WTC11 (cell line): ENCODE measurements around the gene BASP1. TPM values are rescaled to one million over a fixed set of nuclear protein-coding genes. Genes with fewer than 3 reads are reported as not detected.
A peak's percentile ranks its signal among the peaks of the same experiment; 100 is the strongest.

Experiments used
- ATAC-seq: fragments of 200-7000 bp; cut with Tn5 transposase; 2 replicates; pipeline ENCODE4 v1.10.0; 2021; ENCODE audit warnings: mild to moderate bottlenecking, moderate library complexity
- CTCF ChIA-PET: fragments of 300-600 bp; sonication (Branson Sonifier 250); formaldehyde crosslinking; loops from one replicate; lab custom pipeline; 2021; ENCODE audit warnings: antibody characterized with exemption; lab: Charles Lee
- POLR2A ChIA-PET: fragments of 350-600 bp; sonication (Branson Sonifier 250); formaldehyde crosslinking; loops from one replicate; lab custom pipeline; 2021; ENCODE audit warnings: antibody characterized with exemption; lab: Charles Lee
- DNase-seq: peaks from one replicate; pipeline ENCODE4 v3.0.0; 2021; ENCODE audit warnings: low spot score
- H3K27ac Mint-ChIP-seq: 2 replicates; pipeline ENCODE4 v1.8.0; 2021; ENCODE audit warnings: mixed read lengths
- H3K27me3 Mint-ChIP-seq: 2 replicates; pipeline ENCODE4 v1.8.0; 2021; ENCODE audit warnings: low read depth, mild to moderate bottlenecking, moderate library complexity, mixed read lengths
- H3K36me3 Mint-ChIP-seq: 2 replicates; pipeline ENCODE4 v1.8.0; 2021; ENCODE audit warnings: mixed read lengths
- H3K4me1 Mint-ChIP-seq: 2 replicates; pipeline ENCODE4 v1.8.0; 2022; ENCODE audit warnings: mixed read lengths
- H3K4me3 Mint-ChIP-seq: 2 replicates; pipeline ENCODE4 v1.8.0; 2021; ENCODE audit warnings: mild to moderate bottlenecking, moderate library complexity, mixed read lengths
- H3K9me3 Mint-ChIP-seq: 2 replicates; pipeline ENCODE4 v1.8.0; 2021; ENCODE audit warnings: mixed read lengths
- ARID4B ChIP-seq: sonication (generic); formaldehyde crosslinking; IDR thresholded peaks from 2 replicates; pipeline ENCODE4 v1.8.0; 2023; ENCODE audit warnings: missing genetic modification reagents, mild to moderate bottlenecking, borderline replicate concordance
- ATF6 ChIP-seq: sonication (generic); formaldehyde crosslinking; IDR thresholded peaks from 2 replicates; pipeline ENCODE4 v1.8.1; 2023; ENCODE audit warnings: mild to moderate bottlenecking, missing genetic modification reagents
- IRF1 ChIP-seq: sonication (generic); formaldehyde crosslinking; IDR thresholded peaks from 2 replicates; pipeline ENCODE4 v1.8.0; 2023; ENCODE audit warnings: missing genetic modification reagents
- JUN ChIP-seq: sonication (generic); formaldehyde crosslinking; IDR thresholded peaks from 2 replicates; pipeline ENCODE4 v1.8.0; 2023; ENCODE audit warnings: mild to moderate bottlenecking, missing genetic modification reagents
- SMAD4 ChIP-seq: sonication (generic); formaldehyde crosslinking; IDR thresholded peaks from 2 replicates; pipeline ENCODE4 v1.8.0; 2022; ENCODE audit warnings: mild to moderate bottlenecking, missing genetic modification reagents
- TP53 ChIP-seq: sonication (generic); formaldehyde crosslinking; IDR thresholded peaks from 2 replicates; pipeline ENCODE4 v1.8.1; 2023; ENCODE audit warnings: mild to moderate bottlenecking, missing genetic modification reagents
- ZMAT4 ChIP-seq: fragments of 250-450 bp; sonication (Bioruptor Pico); IDR thresholded peaks from 2 replicates; pipeline ENCODE4 v1.9.0; 2021; ENCODE audit warnings: mild to moderate bottlenecking
- ZNF232 ChIP-seq: sonication (generic); formaldehyde crosslinking; IDR thresholded peaks from 2 replicates; pipeline ENCODE4 v1.8.0; 2022; ENCODE audit warnings: mild to moderate bottlenecking, missing genetic modification reagents
- ZNF281 ChIP-seq: sonication (generic); formaldehyde crosslinking; IDR thresholded peaks from 2 replicates; pipeline ENCODE4 v1.8.0; 2023; ENCODE audit warnings: mild to moderate bottlenecking, missing genetic modification reagents
- total RNA-seq: library from RNA; stranded (reverse); gene quantifications from 3 replicates; pipeline ENCODE4 v1.2.3, GENCODE V29; 2021

The BASP1 gene
- total RNA-seq, 1 experiment from 2014 or later, result 108 TPM

GRCh38 chr5:17222664-17223063 is 5.2 kb downstream of the BASP1 start (continued):
- TF ChIP-seq TP53, result no peak
- no peak for TF ChIP-seq IRF1 (CRISPR knock-in tag)
- TF ChIP-seq ZMAT4 (CRISPR knock-in tag), result no peak
- no peak for TF ChIP-seq ARID4B (CRISPR knock-in tag)
- no peak for TF ChIP-seq SMAD4
- no peak for TF ChIP-seq ATF6

GRCh38 chr5:17223367-17224185 is 6.1 kb downstream of the BASP1 start:
- DNase-seq, result no peak
- Mint-ChIP-seq H3K9me3 (no peaks in the 10 kb centered on the region), H3K4me3 (peak overlapping the region; percentile 16), H3K27me3 (no peaks in the 10 kb centered on the region), H3K27ac (peak overlapping the region; percentile 79), H3K4me1 (peaks cover 83% of the 10 kb centered on the region), H3K36me3 (peaks cover 9% of the 10 kb centered on the region; the same call in 1 of the 2 replicates)
- CTCF ChIA-PET, result interaction anchor here (1.1 kb wide), 1 partner anchor 33 kb away, joined by 3 read pairs; no protein-coding TSS in a partner anchor
- POLR2A ChIA-PET, result interaction anchor here (0.5 kb wide), 1 partner anchor 189 kb away, joined by 6 read pairs; no protein-coding TSS in a partner anchor
- no peak for TF ChIP-seq ZNF281
- peak; percentile 60 for ATAC-seq

GRCh38 chr5:17224858-17225511 is 7.6 kb downstream of the BASP1 start:
- POLR2A ChIA-PET, result no interaction called here
- H3K27ac Mint-ChIP-seq, result peak overlapping the region; percentile 22; the same call in 1 of the 2 replicates
- CTCF ChIA-PET, result interaction anchor here (1.6 to 1.8 kb wide), 2 partner anchors 9 to 213 kb away, joined by 5 read pairs; no protein-coding TSS in a partner anchor
- H3K4me1 Mint-ChIP-seq, result peaks cover 82% of the 10 kb centered on the region
- no peak for DNase-seq
- TF ChIP-seq JUN (CRISPR knock-in tag) (no peak), ZNF232 (CRISPR knock-in tag) (no peak)
- peak; percentile 29 for ATAC-seq
- H3K9me3 Mint-ChIP-seq, result no peaks in the 10 kb centered on the region
- peaks cover 12% of the 10 kb centered on the region for H3K36me3 Mint-ChIP-seq
- H3K27me3 Mint-ChIP-seq, result no peaks in the 10 kb centered on the region
- H3K4me3 Mint-ChIP-seq, result no peak overlapping the region
